ENCODE data around the gene DHCR24.

DHCR24 gene

GRCh38 chr1:54812801-54813484 is 74.1 kb downstream of the DHCR24 start:
- no peak for DNase-seq

GRCh38 chr1:54811739-54812655 is 75.0 kb downstream of the DHCR24 start:
- no peak for DNase-seq

- no peak for DNase-seq
Observed at GRCh38 chr1:54811066-54811465, 75.9 kb downstream of the DHCR24 start.

DNA sequence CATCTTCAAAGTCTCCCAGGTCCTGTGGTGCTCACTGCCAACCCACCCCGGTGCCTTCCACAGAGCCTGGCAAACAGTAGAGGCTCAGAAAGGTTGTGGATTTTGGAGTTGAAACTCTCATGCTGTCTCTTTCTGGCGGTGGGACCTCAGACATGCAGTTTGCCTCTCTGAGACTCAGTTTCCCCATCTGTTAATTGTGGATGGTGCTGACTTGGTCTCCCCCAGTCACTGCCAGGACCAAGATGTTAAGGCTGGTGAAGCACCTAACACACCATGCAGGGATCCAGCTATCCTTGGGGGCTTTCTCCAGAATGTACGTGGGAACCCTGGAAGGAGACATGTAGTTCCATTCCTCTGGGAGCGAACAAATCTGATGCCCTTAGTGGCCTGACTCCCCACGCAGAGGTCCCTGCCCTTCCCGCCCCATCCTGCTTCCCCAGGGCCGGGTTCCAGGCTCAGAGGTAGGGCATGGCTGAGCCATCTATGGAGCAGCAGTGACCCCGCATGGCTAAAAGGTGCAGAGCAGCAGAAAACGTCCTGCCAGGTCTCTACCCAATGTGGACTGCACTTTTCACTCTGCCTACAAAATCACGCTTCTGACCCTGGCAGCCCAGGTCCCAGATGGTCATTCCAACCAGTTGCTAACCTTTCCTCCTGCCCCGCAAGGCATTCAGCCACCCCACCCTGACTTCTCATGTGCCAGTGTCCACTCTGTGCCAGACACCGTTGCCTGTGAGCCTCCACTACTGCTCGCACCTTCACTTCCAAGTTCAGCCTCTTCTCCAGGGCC is 76.6 kb downstream of the DHCR24 start:
- DNase-seq, result peak; percentile 49 to 67

- DNase-seq, result no peak
Observed at GRCh38 chr1:54809496-54810074, 77.4 kb downstream of the DHCR24 start.

- no peak for DNase-seq
Observed at GRCh38 chr1:54808443-54809207, 78.4 kb downstream of the DHCR24 start.

DNA sequence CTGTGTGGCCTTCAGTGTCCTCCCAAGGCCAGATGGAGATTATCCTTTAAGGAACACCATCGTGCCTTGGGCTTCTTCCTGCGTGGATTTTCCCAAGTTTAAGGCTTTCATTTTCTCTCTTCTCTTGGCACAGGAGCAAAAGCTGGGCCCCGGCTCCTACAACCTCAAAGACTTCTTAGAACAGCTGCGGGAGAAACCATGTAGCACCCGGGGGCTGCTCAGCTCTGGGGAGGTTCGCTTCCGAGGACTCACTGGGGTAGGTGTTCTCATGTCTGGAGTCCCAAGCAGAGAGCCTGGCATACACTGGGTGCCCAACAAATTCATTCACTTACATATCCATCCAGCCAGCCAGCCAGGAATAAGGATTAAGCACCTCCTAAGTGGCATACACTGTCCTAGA is 79.2 kb downstream of the DHCR24 start:
- no peak for DNase-seq

DNA sequence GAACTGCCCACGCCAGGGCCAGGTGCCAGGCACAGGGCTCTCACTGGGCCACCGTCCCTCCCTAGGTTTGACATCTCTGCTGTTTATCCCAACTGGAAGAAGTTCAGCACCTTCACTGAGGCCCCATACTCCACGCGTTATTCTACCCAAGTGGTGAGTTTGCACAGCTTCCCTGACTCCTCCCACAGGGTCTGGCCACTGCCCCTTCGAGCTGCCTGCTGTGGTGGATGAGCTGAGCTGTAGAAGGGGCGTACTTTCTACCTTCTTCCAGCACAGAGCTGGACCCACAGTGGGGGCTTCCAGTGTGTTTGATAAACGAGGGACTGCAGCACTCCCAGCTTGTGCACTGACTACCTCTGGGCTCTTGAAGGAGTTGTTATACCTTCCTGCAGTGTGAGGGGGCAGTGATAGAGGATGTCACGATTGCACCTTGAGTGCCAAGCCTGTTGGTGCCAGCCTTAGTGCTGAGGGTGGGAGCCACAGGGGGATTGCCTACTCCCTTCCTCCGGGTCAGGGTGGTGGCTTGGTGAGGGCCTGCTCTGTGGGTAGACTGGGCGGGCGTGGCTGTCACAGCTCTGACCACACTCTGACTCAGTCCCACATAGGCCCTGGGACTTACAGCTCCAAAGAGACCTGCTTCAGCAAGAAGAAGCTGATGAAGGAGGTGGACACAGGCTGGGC is 79.9 kb downstream of the DHCR24 start:
- no peak for DNase-seq

- DNase-seq, result no peak
Observed at GRCh38 chr1:54805981-54806381, 81.0 kb downstream of the DHCR24 start.

- DNase-seq, result no peak
Observed at GRCh38 chr1:54805466-54805865, 81.5 kb downstream of the DHCR24 start.

- DNase-seq, result no peak
Observed at GRCh38 chr1:54804471-54805132, 82.4 kb downstream of the DHCR24 start.

DNA sequence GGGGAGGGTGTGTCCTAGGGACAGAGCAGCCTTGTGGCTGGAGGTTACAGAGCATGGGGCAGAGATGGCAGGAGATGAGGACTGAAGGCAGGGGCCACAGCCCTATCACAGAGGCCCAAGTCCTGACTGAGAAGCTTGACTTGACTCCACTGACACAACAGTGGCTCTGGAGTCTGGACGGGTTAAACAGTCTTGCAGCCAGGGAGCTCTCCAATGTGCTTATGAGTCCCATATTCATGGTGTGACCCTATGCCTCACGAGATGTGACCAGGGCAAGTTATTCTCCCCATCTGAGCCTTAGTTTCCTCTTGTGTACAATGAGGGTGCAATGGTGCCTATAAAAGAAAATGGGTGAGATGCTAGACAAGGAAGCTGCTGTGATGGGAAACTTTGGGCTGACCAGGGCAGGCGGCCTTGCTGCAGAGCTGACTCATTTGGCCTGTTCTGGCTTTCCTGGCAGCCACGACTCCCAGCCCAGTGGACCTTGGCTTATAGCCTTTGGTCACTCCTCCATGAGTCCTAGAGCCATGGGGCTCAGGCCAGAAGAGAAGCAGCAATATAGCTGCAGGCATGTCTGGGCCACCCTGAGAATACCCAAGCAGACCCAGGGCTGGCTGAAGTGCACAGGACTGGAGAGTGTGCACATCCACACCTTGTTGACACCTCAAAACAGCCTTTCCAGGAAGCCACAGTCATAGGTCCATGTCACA is 83.1 kb downstream of the DHCR24 start:
- no peak for DNase-seq

DNA sequence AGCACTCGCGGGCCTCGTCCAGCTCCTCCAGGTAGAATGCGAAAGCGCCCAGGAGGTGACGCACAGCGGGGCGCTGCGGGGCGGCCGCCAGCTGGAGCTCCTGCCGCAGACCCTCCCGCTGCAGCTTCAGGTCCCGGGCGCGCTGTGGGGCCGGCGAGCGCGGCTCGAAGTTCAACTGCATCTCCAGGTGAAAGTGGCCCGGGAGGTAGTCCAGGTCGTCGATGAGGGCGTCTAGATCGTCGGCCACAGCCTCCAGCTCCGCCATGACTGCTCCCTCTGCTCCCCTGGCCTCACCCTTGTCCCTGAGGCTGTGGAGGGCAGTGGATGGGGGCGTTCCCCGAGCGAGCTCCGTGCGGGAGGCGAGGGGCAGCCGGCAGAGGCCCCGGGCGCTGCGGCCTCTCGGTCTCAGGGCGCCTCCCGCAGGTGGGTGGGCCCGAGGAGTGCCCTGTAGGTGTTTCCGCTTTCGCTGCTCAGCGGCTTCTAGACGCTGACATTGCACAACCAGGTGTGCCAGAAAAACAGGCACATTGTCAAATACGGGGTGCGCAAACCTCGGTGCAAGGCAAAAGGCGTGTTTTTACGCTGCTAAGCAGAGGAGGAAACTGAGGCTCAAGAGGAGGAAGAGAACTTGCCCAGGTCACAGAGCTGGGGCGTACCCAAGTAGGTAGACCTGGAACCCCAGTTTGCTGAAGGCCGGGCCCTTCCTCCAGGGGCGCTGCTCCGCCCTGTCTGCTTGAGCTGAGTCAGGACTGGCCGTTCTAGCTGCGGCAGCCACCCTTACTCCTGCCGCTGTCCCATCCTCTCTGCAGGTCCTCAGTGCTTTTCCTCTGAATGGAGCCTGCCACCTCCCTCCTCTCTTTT is 85.9 kb downstream of the DHCR24 start, which contains the start of gene TTC22:
Gene TTC22 (minus strand): TSS at position 425 of the 861 bp plus-strand sequence. CDS start 160 bp downstream, at position 265.
- peak; percentile 63 to 64 for DNase-seq

GRCh38 chr1:54800041-54800898 is 86.7 kb downstream of the DHCR24 start:
- no peak for DNase-seq

All from stimulated activated CD4-positive, alpha-beta T cell treated with anti-CD3 and anti-CD28 coated beads, Interleukin-4, amount 100 ng/mL, for 4 hours (primary cell).